ENCODE results near the gene TBC1D4. TPM values are rescaled to one million over a fixed set of nuclear protein-coding genes. Genes with fewer than 3 reads are reported as not detected.

TBC1D4 gene
- total and polyA plus RNA-seq, 2 experiments from 2014 or later, result 5.5 to 13.5 TPM

DNA sequence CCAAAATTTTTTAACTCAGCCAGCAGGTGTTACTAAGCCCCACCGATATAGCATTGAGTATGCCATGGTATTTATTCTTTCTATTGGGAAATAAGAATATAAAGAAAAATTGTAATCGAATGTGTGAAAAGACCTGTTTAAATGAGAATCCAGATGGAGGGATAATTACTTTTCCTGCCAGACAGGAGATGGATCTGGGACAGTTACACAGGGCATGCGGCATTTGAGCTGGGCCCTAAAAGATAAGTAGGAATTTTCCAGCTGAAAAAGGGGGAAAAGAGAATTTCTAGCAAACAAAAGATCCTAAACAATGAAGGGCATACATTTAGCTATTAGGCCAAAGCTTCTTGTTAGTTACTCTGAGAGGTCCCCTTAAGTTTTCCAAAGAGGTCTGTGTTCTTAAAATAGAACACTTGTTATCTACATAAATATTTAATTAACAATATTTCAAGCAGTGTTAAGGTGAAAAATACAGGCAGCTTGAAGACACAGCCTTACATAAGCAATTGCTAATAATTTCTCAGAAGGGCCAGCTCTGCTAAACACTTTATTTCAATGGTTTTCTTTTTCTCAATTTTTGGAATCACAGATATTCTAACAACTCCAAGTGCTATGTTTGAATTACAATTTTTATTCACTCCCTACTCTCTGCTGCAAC lies 63.7 kb downstream of the TBC1D4 start:
- H3K27me3 ChIP-seq (replicated peaks; ENCODE audit: insufficient read depth), result no peaks in the 10 kb centered on the region
- H3K4me3 ChIP-seq, result no peak overlapping the region
- WGBS, 2 experiments (ENCODE audit: low coverage in 1 of 2, low lambda C conversion rate in 2 of 2, missing lambda C conversion rate in 2 of 2), result 97 to 99% methylated on average over 3 of the region's 3 CpGs
- H2AFZ ChIP-seq, result no peak overlapping the region
- H3K27ac ChIP-seq, result no peak overlapping the region
- TF ChIP-seq EZH2phosphoT487 (IDR thresholded peaks at IDR 0.05; ENCODE audit: insufficient read depth, low read depth) (no peak), EZH2 (IDR thresholded peaks at IDR 0.05; ENCODE audit: insufficient read depth, poor library complexity, severe bottlenecking) (no peak)
- no peak overlapping the region for H3K9ac ChIP-seq
- H3K4me1 ChIP-seq (ENCODE audit: insufficient read depth), result peaks cover 27% of the 10 kb centered on the region
- H3K79me2 ChIP-seq (ENCODE audit: insufficient read depth), result peaks cover 22% of the 10 kb centered on the region
- H3K9me2 ChIP-seq (ENCODE audit: insufficient read depth), result no peaks in the 10 kb centered on the region
- in situ Hi-C loops (cut with MboI), result no loop called here
- no peak overlapping the region for H3K4me2 ChIP-seq (ENCODE audit: unreplicated experiment)
- no peaks in the 10 kb centered on the region for H3K9me3 ChIP-seq (ENCODE audit: low read depth)
- DNase-seq, result no peak
- H3F3A ChIP-seq (ENCODE audit: insufficient read depth), result peaks cover 26% of the 10 kb centered on the region
- H4K20me1 ChIP-seq (ENCODE audit: insufficient read depth), result no peaks in the 10 kb centered on the region
- H3K36me3 ChIP-seq (ENCODE audit: low read depth), result no peaks in the 10 kb centered on the region

DNA sequence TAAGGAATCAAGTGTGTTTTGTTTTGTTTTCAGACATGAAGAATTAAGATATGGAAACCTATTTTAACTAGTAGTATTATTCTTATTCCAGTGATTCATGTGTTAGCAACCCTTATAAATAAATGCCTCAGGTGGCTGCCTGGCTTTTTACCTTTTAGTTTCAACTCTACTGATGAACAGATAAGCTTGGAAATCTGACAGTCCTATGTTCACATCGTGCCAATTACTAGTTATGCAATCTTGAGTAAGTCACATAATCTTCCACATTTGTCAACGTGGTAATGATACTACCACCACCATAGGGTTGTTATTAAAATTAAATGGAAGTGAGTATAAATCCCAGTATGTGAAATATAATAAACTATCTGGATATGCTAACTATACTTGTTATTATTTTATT lies 64.3 kb downstream of the TBC1D4 start:
- no peak overlapping the region for H3K4me3 ChIP-seq
- no peak overlapping the region for H2AFZ ChIP-seq
- peaks cover 26% of the 10 kb centered on the region for H3F3A ChIP-seq (ENCODE audit: insufficient read depth)
- H3K9me3 ChIP-seq (ENCODE audit: low read depth), result no peaks in the 10 kb centered on the region
- DNase-seq, result no peak
- H3K79me2 ChIP-seq (ENCODE audit: insufficient read depth), result peaks cover 19% of the 10 kb centered on the region
- no peaks in the 10 kb centered on the region for H3K36me3 ChIP-seq (ENCODE audit: low read depth)
- H3K4me1 ChIP-seq (ENCODE audit: insufficient read depth), result peaks cover 27% of the 10 kb centered on the region
- no peaks in the 10 kb centered on the region for H4K20me1 ChIP-seq (ENCODE audit: insufficient read depth)
- no peaks in the 10 kb centered on the region for H3K9me2 ChIP-seq (ENCODE audit: insufficient read depth)
- whole genome bisulfite sequencing, 2 experiments (ENCODE audit: low coverage in 1 of 2, low lambda C conversion rate in 2 of 2, missing lambda C conversion rate in 2 of 2), result 84 to 88% methylated on average over 2 of the region's 2 CpGs
- H3K4me2 ChIP-seq (ENCODE audit: unreplicated experiment), result no peak overlapping the region
- TF ChIP-seq EZH2phosphoT487 (IDR thresholded peaks at IDR 0.05; ENCODE audit: insufficient read depth, low read depth) (no peak), EZH2 (IDR thresholded peaks at IDR 0.05; ENCODE audit: insufficient read depth, poor library complexity, severe bottlenecking) (no peak)
- in situ Hi-C loops (cut with MboI), result no loop called here
- no peaks in the 10 kb centered on the region for H3K27me3 ChIP-seq (replicated peaks; ENCODE audit: insufficient read depth)
- no peak overlapping the region for H3K27ac ChIP-seq
- no peak overlapping the region for H3K9ac ChIP-seq

DNA sequence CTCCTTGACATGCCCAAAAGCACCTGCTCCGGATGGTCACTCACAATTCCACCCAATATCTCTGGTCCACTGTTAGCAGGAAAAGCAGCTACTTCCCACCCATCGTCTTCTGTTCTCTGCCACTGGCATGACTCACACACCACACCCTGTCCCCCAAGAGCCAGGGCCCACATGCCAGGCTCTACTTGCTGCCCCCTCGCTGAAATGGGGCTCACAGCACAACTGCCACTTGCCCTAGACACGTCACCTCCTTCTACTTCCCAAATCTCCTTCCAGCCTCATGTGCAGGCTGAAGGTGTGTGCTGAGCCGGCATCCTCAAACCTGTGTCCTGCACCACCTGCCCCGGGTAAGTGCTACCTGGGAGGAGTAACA lies 65.0 kb downstream of the TBC1D4 start:
- Histone ChIP-seq H3K4me2 (ENCODE audit: unreplicated experiment) (no peak overlapping the region), H3K4me3 (no peak overlapping the region)
- in situ Hi-C loops (cut with MboI), result no loop called here

DNA sequence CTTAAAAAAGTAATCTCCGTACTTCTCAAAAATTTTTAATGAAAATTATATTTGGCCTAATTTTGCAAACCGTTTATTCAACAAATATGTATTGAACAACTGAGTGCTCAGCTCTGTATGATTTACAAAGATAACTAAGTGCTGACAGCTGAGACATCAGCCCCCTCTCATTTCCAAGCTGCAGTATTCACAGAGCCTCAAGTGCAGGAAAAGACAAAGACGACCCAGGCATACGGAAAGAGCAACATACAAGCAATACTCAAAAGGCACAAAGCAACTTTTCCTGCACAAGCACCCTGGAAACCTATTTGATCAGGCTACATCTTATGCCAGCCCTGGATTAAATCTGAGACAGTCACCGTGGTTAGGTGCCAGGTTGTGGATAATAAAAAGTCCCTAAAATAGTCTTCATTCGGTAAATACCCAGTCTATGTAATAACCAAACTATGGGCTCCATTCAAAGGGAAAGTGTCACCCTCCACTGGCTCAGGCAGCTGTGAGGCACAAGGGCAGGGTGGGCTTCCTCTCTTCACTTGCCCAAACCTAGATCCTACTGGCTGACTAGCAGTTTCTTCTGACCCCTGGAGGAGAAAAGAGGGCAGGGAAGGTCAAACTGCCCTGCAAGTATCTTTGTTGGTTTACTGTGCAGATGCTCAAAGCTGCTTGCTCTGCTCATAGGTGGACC lies 65.5 kb downstream of the TBC1D4 start:
- no peak overlapping the region for H2AFZ ChIP-seq
- TF ChIP-seq EZH2 (IDR thresholded peaks at IDR 0.05; ENCODE audit: insufficient read depth, poor library complexity, severe bottlenecking) (no peak), EZH2phosphoT487 (IDR thresholded peaks at IDR 0.05; ENCODE audit: insufficient read depth, low read depth) (no peak)
- H3K27me3 ChIP-seq (replicated peaks; ENCODE audit: insufficient read depth), result no peaks in the 10 kb centered on the region
- H4K20me1 ChIP-seq (ENCODE audit: insufficient read depth), result no peaks in the 10 kb centered on the region
- peaks cover 26% of the 10 kb centered on the region for H3F3A ChIP-seq (ENCODE audit: insufficient read depth)
- in situ Hi-C loops (cut with MboI), result no loop called here
- H3K9me2 ChIP-seq (ENCODE audit: insufficient read depth), result no peaks in the 10 kb centered on the region
- peak; percentile 8 for DNase-seq
- H3K27ac ChIP-seq, result peak overlapping the region; percentile 47; the same call in 1 of the 2 replicates
- WGBS, 2 experiments (ENCODE audit: low coverage in 1 of 2, low lambda C conversion rate in 2 of 2, missing lambda C conversion rate in 2 of 2), result 14 to 18% methylated on average over 6 of the region's 6 CpGs
- H3K4me1 ChIP-seq (ENCODE audit: insufficient read depth), result peaks cover 27% of the 10 kb centered on the region
- peak overlapping the region; percentile 69 for H3K4me2 ChIP-seq (ENCODE audit: unreplicated experiment)
- no peaks in the 10 kb centered on the region for H3K36me3 ChIP-seq (ENCODE audit: low read depth)
- no peaks in the 10 kb centered on the region for H3K9me3 ChIP-seq (ENCODE audit: low read depth)
- H3K79me2 ChIP-seq (ENCODE audit: insufficient read depth), result peaks cover 18% of the 10 kb centered on the region
- H3K4me3 ChIP-seq, result no peak overlapping the region
- no peak overlapping the region for H3K9ac ChIP-seq

More for the DNA sequence above, 65.0 kb downstream of the TBC1D4 start:
- Histone ChIP-seq H4K20me1 (ENCODE audit: insufficient read depth) (no peaks in the 10 kb centered on the region), H3K36me3 (ENCODE audit: low read depth) (no peaks in the 10 kb centered on the region), H3K9me3 (ENCODE audit: low read depth) (no peaks in the 10 kb centered on the region), H3K9me2 (ENCODE audit: insufficient read depth) (no peaks in the 10 kb centered on the region), H3K27ac (no peak overlapping the region), H3F3A (ENCODE audit: insufficient read depth) (peaks cover 26% of the 10 kb centered on the region), H3K4me1 (ENCODE audit: insufficient read depth) (peaks cover 27% of the 10 kb centered on the region), H3K9ac (no peak overlapping the region), H3K79me2 (ENCODE audit: insufficient read depth) (peaks cover 14% of the 10 kb centered on the region; the same call in 1 of the 2 replicates), H2AFZ (no peak overlapping the region), H3K27me3 (replicated peaks; ENCODE audit: insufficient read depth) (no peaks in the 10 kb centered on the region)
- DNase-seq, result peak; percentile 27
- TF ChIP-seq EZH2phosphoT487 (IDR thresholded peaks at IDR 0.05; ENCODE audit: insufficient read depth, low read depth), result no peak
- TF ChIP-seq EZH2 (IDR thresholded peaks at IDR 0.05; ENCODE audit: insufficient read depth, poor library complexity, severe bottlenecking), result no peak
- 88 to 93% methylated on average over 6 of the region's 6 CpGs for WGBS, 2 experiments (ENCODE audit: low coverage in 1 of 2, low lambda C conversion rate in 2 of 2, missing lambda C conversion rate in 2 of 2)

All from GM23248 (cell line).